ENCODE measurements around the gene PJA1.

PJA1 gene

DNA sequence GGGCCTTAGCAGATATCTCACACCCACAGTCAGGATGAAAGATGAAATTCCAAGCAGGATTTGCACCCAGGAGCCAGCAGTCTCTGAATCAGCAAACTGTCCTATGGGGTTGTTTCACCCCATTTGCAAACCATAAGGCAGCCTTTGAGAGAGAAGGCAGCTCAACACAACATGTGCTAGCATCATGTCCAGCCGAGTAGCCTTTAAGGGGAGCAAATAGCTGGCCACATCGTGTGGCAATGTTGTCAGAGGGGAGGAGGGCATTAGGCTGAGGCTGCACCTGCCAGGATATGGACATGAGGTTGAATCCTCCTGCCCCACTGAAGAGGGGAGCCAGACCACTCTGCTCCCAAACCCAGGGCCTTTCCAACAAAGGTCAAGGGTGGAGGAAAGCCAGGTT lies 20.6 kb upstream of the PJA1 start:
- TF ChIP-seq POLR2AphosphoS5 (IDR thresholded peaks at IDR 0.05; ENCODE audit: low read depth, low read length) (no peak), FOXP2 (optimal IDR thresholded peaks at IDR 0.05; ENCODE audit: borderline replicate concordance, extremely low read depth, extremely low read length, insufficient read depth) (no peak), TAF1 (IDR thresholded peaks at IDR 0.05; ENCODE audit: borderline replicate concordance, insufficient read depth, low read length) (no peak), SIN3A (IDR thresholded peaks at IDR 0.05; ENCODE audit: borderline replicate concordance, insufficient read depth, low read length) (no peak)
- TF ChIP-seq, protein P1, sequence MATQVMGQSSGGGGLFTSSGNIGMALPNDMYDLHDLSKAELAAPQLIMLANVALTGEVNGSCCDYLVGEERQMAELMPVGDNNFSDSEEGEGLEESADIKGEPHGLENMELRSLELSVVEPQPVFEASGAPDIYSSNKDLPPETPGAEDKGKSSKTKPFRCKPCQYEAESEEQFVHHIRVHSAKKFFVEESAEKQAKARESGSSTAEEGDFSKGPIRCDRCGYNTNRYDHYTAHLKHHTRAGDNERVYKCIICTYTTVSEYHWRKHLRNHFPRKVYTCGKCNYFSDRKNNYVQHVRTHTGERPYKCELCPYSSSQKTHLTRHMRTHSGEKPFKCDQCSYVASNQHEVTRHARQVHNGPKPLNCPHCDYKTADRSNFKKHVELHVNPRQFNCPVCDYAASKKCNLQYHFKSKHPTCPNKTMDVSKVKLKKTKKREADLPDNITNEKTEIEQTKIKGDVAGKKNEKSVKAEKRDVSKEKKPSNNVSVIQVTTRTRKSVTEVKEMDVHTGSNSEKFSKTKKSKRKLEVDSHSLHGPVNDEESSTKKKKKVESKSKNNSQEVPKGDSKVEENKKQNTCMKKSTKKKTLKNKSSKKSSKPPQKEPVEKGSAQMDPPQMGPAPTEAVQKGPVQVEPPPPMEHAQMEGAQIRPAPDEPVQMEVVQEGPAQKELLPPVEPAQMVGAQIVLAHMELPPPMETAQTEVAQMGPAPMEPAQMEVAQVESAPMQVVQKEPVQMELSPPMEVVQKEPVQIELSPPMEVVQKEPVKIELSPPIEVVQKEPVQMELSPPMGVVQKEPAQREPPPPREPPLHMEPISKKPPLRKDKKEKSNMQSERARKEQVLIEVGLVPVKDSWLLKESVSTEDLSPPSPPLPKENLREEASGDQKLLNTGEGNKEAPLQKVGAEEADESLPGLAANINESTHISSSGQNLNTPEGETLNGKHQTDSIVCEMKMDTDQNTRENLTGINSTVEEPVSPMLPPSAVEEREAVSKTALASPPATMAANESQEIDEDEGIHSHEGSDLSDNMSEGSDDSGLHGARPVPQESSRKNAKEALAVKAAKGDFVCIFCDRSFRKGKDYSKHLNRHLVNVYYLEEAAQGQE (IDR thresholded peaks at IDR 0.05; ENCODE audit: insufficient read depth in 1 of 2, low read depth in 2 of 2, low read length in 2 of 2): no peak

DNA sequence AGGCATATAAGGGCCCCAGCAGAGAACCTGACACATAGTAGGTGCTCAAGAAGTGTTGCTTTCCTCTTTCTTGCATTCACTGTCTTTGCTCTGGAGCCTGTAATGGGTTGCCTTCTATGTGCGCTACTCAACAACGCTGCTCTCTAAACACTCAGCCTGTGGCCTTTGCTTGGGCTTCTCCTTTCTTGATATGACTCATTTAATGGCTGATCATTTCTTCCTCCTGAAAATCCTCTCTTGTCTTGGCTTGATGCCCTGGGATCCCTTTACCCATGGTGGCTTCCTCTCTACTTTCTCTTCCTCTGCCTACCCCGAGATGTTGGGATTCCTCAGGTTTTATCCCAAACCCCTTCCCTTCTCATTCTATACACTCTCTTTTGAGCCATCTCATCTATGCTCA lies 19.9 kb upstream of the PJA1 start:
- TF ChIP-seq POLR2AphosphoS5 (IDR thresholded peaks at IDR 0.05; ENCODE audit: low read depth, low read length) (no peak), SIN3A (IDR thresholded peaks at IDR 0.05; ENCODE audit: borderline replicate concordance, insufficient read depth, low read length) (no peak), FOXP2 (optimal IDR thresholded peaks at IDR 0.05; ENCODE audit: borderline replicate concordance, extremely low read depth, extremely low read length, insufficient read depth) (no peak), TAF1 (IDR thresholded peaks at IDR 0.05; ENCODE audit: borderline replicate concordance, insufficient read depth, low read length) (no peak)
- TF ChIP-seq, protein P1 (IDR thresholded peaks at IDR 0.05; ENCODE audit: insufficient read depth in 1 of 2, low read depth in 2 of 2, low read length in 2 of 2): no peak

DNA sequence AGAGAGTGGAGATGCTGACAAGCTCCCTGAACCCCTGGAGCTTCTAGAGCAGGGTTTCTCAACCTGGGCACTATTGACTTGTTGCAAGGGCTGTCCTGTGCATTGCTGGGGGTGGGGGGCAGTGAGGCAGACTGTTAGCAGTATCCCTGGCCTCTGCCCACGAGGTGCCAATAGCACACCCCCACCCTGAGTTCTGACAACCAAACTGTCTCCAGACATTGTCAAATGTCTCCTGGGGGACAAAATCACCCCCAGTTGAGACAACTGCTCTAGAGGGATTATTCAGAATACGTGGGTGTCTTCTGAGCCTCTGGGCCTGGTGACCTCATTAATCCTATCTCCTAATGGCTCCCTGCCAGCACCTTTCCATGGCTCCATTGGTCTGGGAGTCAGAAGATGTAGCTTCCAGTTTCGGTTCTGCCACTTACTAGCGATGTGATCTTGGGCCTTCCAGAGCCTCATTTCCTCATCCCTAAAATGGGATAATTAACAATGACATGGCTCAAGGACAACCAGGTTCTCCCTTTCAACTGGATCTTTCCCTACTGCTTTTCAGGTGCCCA lies 17.6 kb upstream of the PJA1 start:
- no peak for TF ChIP-seq POLR2AphosphoS5 (IDR thresholded peaks at IDR 0.05; ENCODE audit: low read depth, low read length)
- TF ChIP-seq, protein P1 (IDR thresholded peaks at IDR 0.05; ENCODE audit: insufficient read depth in 1 of 2, low read depth in 2 of 2, low read length in 2 of 2): no peak
- TF ChIP-seq SIN3A (IDR thresholded peaks at IDR 0.05; ENCODE audit: borderline replicate concordance, insufficient read depth, low read length): no peak
- no peak for TF ChIP-seq TAF1 (IDR thresholded peaks at IDR 0.05; ENCODE audit: borderline replicate concordance, insufficient read depth, low read length)
- TF ChIP-seq FOXP2 (optimal IDR thresholded peaks at IDR 0.05; ENCODE audit: borderline replicate concordance, extremely low read depth, extremely low read length, insufficient read depth): no peak

DNA sequence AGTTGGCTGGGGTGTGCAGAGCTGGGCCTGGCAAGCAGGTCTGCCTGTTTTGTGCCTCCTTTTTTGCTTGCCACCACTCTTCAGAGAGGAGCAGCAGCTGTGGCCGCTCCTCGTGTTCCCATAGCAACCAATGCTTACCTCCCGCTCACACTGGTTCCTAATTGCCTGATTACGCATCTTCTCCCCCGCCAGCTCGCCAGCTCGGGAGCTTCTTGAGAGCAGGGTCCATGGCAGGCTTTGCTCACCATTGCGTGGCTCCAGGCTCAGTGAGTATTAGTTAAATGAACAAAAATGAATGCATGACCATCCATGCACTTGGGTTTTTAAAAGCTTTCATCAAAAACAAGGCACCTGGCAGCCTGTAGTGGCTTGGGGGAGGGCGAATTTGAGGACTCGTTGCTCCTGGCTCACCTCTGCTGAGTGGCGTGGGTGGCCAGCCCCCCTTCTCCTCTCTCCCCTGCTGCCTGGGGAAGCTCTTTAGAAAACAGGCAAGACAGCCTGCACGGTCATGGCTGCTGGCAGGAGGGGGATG lies 14.2 kb upstream of the PJA1 start:
- TF ChIP-seq POLR2AphosphoS5 (IDR thresholded peaks at IDR 0.05; ENCODE audit: low read depth, low read length) (no peak), TAF1 (IDR thresholded peaks at IDR 0.05; ENCODE audit: borderline replicate concordance, insufficient read depth, low read length) (no peak), SIN3A (IDR thresholded peaks at IDR 0.05; ENCODE audit: borderline replicate concordance, insufficient read depth, low read length) (no peak), FOXP2 (optimal IDR thresholded peaks at IDR 0.05; ENCODE audit: borderline replicate concordance, extremely low read depth, extremely low read length, insufficient read depth) (no peak)
- TF ChIP-seq, protein P1 (IDR thresholded peaks at IDR 0.05; ENCODE audit: insufficient read depth in 1 of 2, low read depth in 2 of 2, low read length in 2 of 2): no peak
